ENCODE measurements around the gene PCDH12.
"Not testable (repeated sequence)": the region's sequence is repeated elsewhere in the genome, so short reads cannot be mapped to it uniquely, and the experiment has no call there.

Gene PCDH12

GRCh38 chr5:141933151-141933550, 24.9 kb downstream of the PCDH12 start:
- no peak for TF ChIP-seq CTCF (IDR thresholded peaks at IDR 0.05; ENCODE audit: low read depth, low read length, missing control alignments)
- no peak overlapping the region for H3K4me3 ChIP-seq (ENCODE audit: low read depth, low read length)
- no peak for DNase-seq (ENCODE audit: low read depth)

- no peak for TF ChIP-seq CTCF (IDR thresholded peaks at IDR 0.05; ENCODE audit: low read depth, low read length, missing control alignments)
These were observed 26.3 kb downstream of the PCDH12 start for GRCh38 chr5:141931694-141932093.

GRCh38 chr5:141929398-141930058, 28.5 kb downstream of the PCDH12 start:
- H3K4me3 ChIP-seq (ENCODE audit: low read depth, low read length), result no peak overlapping the region
- no peak for TF ChIP-seq CTCF (IDR thresholded peaks at IDR 0.05; ENCODE audit: low read depth, low read length, missing control alignments)
- DNase-seq (ENCODE audit: low read depth), result no peak

More at GRCh38 chr5:141931694-141932093, 26.3 kb downstream of the PCDH12 start:
- DNase-seq (ENCODE audit: low read depth), result no peak
- H3K4me3 ChIP-seq (ENCODE audit: low read depth, low read length), result no peak overlapping the region

- no peak for TF ChIP-seq CTCF (IDR thresholded peaks at IDR 0.05; ENCODE audit: low read depth, low read length, missing control alignments)
- no peak for DNase-seq (ENCODE audit: low read depth)
- H3K4me3 ChIP-seq (ENCODE audit: low read depth, low read length), result no peak overlapping the region
These were observed 30.0 kb downstream of the PCDH12 start for GRCh38 chr5:141928051-141928450.

- H3K4me3 ChIP-seq (ENCODE audit: low read depth, low read length), result no peak overlapping the region
- no peak for TF ChIP-seq CTCF (IDR thresholded peaks at IDR 0.05; ENCODE audit: low read depth, low read length, missing control alignments)
- no peak for DNase-seq (ENCODE audit: low read depth)
These were observed 31.6 kb downstream of the PCDH12 start for GRCh38 chr5:141926434-141926833.

- DNase-seq (ENCODE audit: low read depth), result peak; percentile 79
- no peak for TF ChIP-seq CTCF (IDR thresholded peaks at IDR 0.05; ENCODE audit: low read depth, low read length, missing control alignments)
- peak within 1 kb of the TSS; percentile 89 for H3K4me3 ChIP-seq (ENCODE audit: low read depth, low read length)
These were observed 34.3 kb downstream of the PCDH12 start, which contains the start of gene DELE1 for GRCh38 chr5:141923448-141924313. TSS of gene DELE1 (plus strand) at chr5:141923871. CDS start at chr5:141923942, 71 bp downstream.

- H3K4me3 ChIP-seq (ENCODE audit: low read depth, low read length), result peak overlapping the region; percentile 89
- DNase-seq (ENCODE audit: low read depth), result not testable (repeated sequence)
These were observed 35.1 kb downstream of the PCDH12 start for GRCh38 chr5:141922827-141923447.

Measured in GM12864 (cell line).